Measurements from ENCODE around the gene IPO7. TPM values are rescaled to one million over a fixed set of nuclear protein-coding genes. Genes with fewer than 3 reads are reported as not detected.
A peak's percentile ranks its signal among the peaks of the same experiment; 100 is the strongest.

IPO7 gene
- total RNA-seq, 1 experiment from 2014 or later: 205 TPM

DNA sequence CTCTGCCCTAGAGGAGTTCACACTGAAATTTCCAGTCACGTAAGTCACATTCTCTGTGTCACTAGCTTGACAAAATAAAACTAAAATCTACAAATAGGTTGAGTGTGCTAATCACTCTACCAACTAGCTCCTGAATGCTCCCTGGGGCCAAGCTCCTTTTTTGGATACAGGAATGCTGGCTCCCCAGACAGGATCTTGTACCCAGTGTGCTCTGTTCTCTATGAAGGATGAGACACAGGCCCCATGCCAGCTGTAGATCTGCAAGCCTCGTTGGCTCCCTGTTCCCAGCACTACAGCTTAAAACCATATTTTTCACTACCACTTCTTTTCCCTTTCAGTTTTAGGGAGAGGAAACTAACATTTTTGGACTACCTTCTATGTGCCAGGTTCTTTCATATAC is 3.7 kb upstream of the IPO7 start:
- no peak overlapping the region for H4K5ac ChIP-seq (ENCODE audit: insufficient read length, low read depth, low read length)
- no peak overlapping the region for H4K8ac ChIP-seq (replicated peaks; ENCODE audit: insufficient read length, low read depth, low read length)
- peaks cover 2 to 9% of the 10 kb centered on the region in 2 experiments; a peak in 2 of 5 replicates for H3K9me3 Mint-ChIP-seq
- H3K27me3 ChIP-seq (ENCODE audit: insufficient read depth, low read length): no peaks in the 10 kb centered on the region
- H3K27ac ChIP-seq (ENCODE audit: insufficient read length, low read depth, low read length): no peak overlapping the region
- no peaks in the 10 kb centered on the region for H3K79me1 ChIP-seq (ENCODE audit: insufficient read depth, low read depth, low read length, poor library complexity, severe bottlenecking)
- no peak overlapping the region for H4K91ac ChIP-seq (ENCODE audit: insufficient read length, low read depth, low read length)
- peaks cover 12% of the 10 kb centered on the region for H3K79me2 ChIP-seq (ENCODE audit: insufficient read depth, low read length)
- no peak overlapping the region for H3K9ac ChIP-seq (ENCODE audit: extremely low read depth, insufficient read length, low read length)
- H3K4me1 ChIP-seq (ENCODE audit: insufficient read depth, low read length): peaks cover 2% of the 10 kb centered on the region; the same call in 1 of the 2 replicates
- no peak overlapping the region for H2BK12ac ChIP-seq (ENCODE audit: insufficient read length, low read depth, low read length)
- no peaks in the 10 kb centered on the region for H4K20me1 ChIP-seq (ENCODE audit: control insufficient read depth, insufficient read depth, insufficient read length)
- H3K4me2 ChIP-seq (ENCODE audit: insufficient read depth, insufficient read length, low read length): no peak overlapping the region
- no peak overlapping the region for H2BK15ac ChIP-seq (ENCODE audit: low read depth, low read length)
- H2BK5ac ChIP-seq (ENCODE audit: insufficient read length, low read length): no peak overlapping the region
- H3K23me2 ChIP-seq (ENCODE audit: insufficient read length, low read depth, low read length, poor library complexity, severe bottlenecking): no peaks in the 10 kb centered on the region
- H3K18ac ChIP-seq (ENCODE audit: insufficient read length, low read depth, low read length): no peak overlapping the region
- TF ChIP-seq, protein P1, sequence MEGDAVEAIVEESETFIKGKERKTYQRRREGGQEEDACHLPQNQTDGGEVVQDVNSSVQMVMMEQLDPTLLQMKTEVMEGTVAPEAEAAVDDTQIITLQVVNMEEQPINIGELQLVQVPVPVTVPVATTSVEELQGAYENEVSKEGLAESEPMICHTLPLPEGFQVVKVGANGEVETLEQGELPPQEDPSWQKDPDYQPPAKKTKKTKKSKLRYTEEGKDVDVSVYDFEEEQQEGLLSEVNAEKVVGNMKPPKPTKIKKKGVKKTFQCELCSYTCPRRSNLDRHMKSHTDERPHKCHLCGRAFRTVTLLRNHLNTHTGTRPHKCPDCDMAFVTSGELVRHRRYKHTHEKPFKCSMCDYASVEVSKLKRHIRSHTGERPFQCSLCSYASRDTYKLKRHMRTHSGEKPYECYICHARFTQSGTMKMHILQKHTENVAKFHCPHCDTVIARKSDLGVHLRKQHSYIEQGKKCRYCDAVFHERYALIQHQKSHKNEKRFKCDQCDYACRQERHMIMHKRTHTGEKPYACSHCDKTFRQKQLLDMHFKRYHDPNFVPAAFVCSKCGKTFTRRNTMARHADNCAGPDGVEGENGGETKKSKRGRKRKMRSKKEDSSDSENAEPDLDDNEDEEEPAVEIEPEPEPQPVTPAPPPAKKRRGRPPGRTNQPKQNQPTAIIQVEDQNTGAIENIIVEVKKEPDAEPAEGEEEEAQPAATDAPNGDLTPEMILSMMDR (conservative IDR thresholded peaks at IDR 0.05): no peak
- peaks cover 20 to 30% of the 10 kb centered on the region in 2 experiments for H3K4me1 Mint-ChIP-seq
- H3K27me3 Mint-ChIP-seq (ENCODE audit: low read depth): no peaks in the 10 kb centered on the region
- peaks cover 4 to 6% (median 4%) of the 10 kb centered on the region in 3 experiments; a peak in 5 of 7 replicates for H3K36me3 Mint-ChIP-seq (ENCODE audit: insufficient read depth in 1 of 3, low read depth in 3 of 3)
- no peak overlapping the region for H3K56ac ChIP-seq (ENCODE audit: insufficient read length, low read depth, low read length)
- no peak overlapping the region for H3K4ac ChIP-seq (ENCODE audit: low read depth, low read length)
- WGBS (ENCODE audit: extremely low coverage, insufficient read length, low lambda C conversion rate): no CpG with 5 or more reads among the region's 2 CpGs
- H2AK5ac ChIP-seq (ENCODE audit: insufficient read length, low read length): no peak overlapping the region
- H3K27ac Mint-ChIP-seq: peak overlapping the region; percentile 14 to 73 (median 64); a peak in 5 of 7 replicates
- no peak for DNase-seq
- H2AFZ ChIP-seq (ENCODE audit: low read length): no peak overlapping the region
- H2BK20ac ChIP-seq (ENCODE audit: low read depth, low read length, poor library complexity, severe bottlenecking): no peak overlapping the region
- no peak overlapping the region for H3K4me3 Mint-ChIP-seq
- no peak overlapping the region for H3T11ph ChIP-seq (ENCODE audit: low read length)
- H2BK120ac ChIP-seq (ENCODE audit: low read depth, low read length, poor library complexity, severe bottlenecking): no peak overlapping the region
- no peak overlapping the region for H3K14ac ChIP-seq (ENCODE audit: insufficient read depth, low read length)
- no peak overlapping the region for H3K23ac ChIP-seq (ENCODE audit: insufficient read length, low read depth, low read length)
- H3K9me3 ChIP-seq (ENCODE audit: control insufficient read depth, low read depth, low read length): no peaks in the 10 kb centered on the region
